GM21786 (cell line): ENCODE measurements around the gene UBL5.
"Not testable (repeated sequence)": the region's sequence is repeated elsewhere in the genome, so short reads cannot be mapped to it uniquely, and the experiment has no call there.

Source experiments
- ATAC-seq: cut with Tn5 transposase; IDR thresholded peaks from one replicate; pipeline ENCODE4 v1.9.1; 2021; ENCODE audit not compliant: unreplicated experiment

Gene UBL5

GRCh38 chr19:9808855-9809824 is 18.6 kb upstream of the UBL5 start:
- no peak for ATAC-seq

GRCh38 chr19:9811139-9811538 is 16.6 kb upstream of the UBL5 start:
- ATAC-seq = no peak

- no peak for ATAC-seq
Measured at GRCh38 chr19:9818175-9818733, 9.5 kb upstream of the UBL5 start.

- ATAC-seq = peak; percentile 77
Measured at GRCh38 chr19:9818734-9819595, 8.8 kb upstream of the UBL5 start, which contains the start of gene FBXL12. Gene FBXL12 (minus strand): TSS chr19:9819079. CDS start chr19:9818813, 266 bp downstream.

GRCh38 chr19:9819596-9819909 is 8.2 kb upstream of the UBL5 start:
- ATAC-seq = peak; percentile 57

GRCh38 chr19:9820034-9820433 is 7.7 kb upstream of the UBL5 start:
- not testable (repeated sequence) for ATAC-seq

- ATAC-seq = no peak
Measured at GRCh38 chr19:9823816-9824215, 3.9 kb upstream of the UBL5 start.

- ATAC-seq = no peak
Measured at GRCh38 chr19:9828551-9829063, 889 bp downstream of the UBL5 start.

- no peak for ATAC-seq
Measured at GRCh38 chr19:9834307-9834725, 6.6 kb downstream of the UBL5 start.

- ATAC-seq = peak; percentile 88
Measured at GRCh38 chr19:9834726-9835506, 7.2 kb downstream of the UBL5 start, which contains the start of gene PIN1. Gene PIN1 (plus strand): TSS chr19:9835318. CDS start chr19:9835345, 27 bp downstream.

GRCh38 chr19:9835507-9835949 is 7.8 kb downstream of the UBL5 start:
- peak; percentile 20 for ATAC-seq

GRCh38 chr19:9836021-9836420 is 8.3 kb downstream of the UBL5 start:
- no peak for ATAC-seq

- ATAC-seq = no peak
Measured at GRCh38 chr19:9838324-9838723, 10.6 kb downstream of the UBL5 start.

- no peak for ATAC-seq
Measured at GRCh38 chr19:9839415-9839814, 11.7 kb downstream of the UBL5 start.

GRCh38 chr19:9842834-9843625 is 15.3 kb downstream of the UBL5 start:
- ATAC-seq = no peak

- ATAC-seq = not testable (repeated sequence)
Measured at GRCh38 chr19:9843626-9844273, 16.0 kb downstream of the UBL5 start.

- no peak for ATAC-seq
Measured at GRCh38 chr19:9847087-9847671, 19.5 kb downstream of the UBL5 start.

GRCh38 chr19:9848060-9848459 is 20.3 kb downstream of the UBL5 start:
- no peak for ATAC-seq

- ATAC-seq = no peak
Measured at GRCh38 chr19:9848762-9849161, 21.0 kb downstream of the UBL5 start.
